ENCODE results near the gene FYN.

Gene FYN

DNA sequence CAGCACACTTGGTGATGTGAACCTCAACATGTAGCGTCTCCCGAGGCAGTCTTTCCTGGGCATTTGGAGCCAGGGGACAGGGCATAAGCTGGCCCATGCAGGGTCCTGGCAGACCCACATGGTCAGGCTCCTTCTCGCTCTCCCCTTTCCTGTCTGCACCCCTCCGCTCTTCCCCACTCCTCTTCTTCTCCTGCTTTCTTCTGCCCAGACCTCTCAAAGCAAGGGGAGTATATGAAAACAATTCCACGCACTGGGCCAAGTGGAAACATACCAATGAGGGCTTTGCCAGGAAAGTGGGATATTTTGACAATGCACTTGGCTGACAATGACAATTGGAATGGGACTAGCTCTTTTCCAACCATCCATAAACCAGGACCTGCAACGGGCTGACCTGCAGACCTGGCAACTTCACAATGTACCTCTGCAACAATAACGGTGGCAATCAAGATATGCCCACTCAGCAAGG, 208.7 kb downstream of the FYN start:
- no peak overlapping the region for H3K4me3 ChIP-seq (ENCODE audit: low read length)
- no peak overlapping the region for H3K4me2 ChIP-seq (ENCODE audit: low read length)
- H3K36me3 ChIP-seq (ENCODE audit: control insufficient read depth, low read length), result no peaks in the 10 kb centered on the region

DNA sequence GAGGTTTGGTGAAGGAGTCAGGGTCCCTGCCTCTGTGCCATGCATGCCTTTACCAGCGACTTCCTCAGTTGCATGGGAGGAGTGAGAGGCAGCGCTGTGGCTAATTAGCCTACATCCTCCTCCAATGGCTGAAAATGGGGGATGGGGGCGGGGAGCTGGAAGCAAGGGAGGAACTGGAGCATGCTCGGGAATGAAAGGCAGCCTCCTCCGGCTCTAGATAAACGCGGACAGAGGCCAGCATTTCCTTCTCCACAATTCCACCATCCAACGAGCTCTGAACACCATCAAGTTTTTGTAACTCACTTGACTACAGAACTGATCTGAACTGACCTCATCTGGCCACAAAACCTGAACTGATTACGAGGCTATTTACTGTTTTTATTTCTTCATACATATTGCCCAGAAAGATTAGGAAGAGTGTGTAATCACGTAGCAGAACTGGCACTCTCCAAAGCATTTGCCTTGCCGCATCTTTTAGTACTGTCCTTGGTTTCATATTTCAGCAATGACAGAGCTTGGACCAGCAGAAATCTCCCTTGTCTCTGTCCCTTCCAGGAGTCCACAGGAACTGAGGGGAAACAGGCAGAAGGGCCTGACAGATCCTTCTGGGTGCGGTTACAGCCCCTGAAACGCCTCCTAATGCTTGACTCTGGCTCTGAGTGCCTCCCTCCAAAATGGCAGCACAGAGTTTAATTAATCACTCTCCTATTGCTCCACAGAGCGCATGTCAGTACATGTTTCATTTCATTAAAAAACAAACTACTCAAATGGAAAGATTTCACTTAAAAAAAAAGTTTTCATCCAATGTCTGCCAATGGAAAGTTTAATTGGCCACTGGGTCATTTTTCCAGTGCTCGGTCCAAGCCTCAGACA, 209.3 kb downstream of the FYN start:
- TF ChIP-seq, protein P1, sequence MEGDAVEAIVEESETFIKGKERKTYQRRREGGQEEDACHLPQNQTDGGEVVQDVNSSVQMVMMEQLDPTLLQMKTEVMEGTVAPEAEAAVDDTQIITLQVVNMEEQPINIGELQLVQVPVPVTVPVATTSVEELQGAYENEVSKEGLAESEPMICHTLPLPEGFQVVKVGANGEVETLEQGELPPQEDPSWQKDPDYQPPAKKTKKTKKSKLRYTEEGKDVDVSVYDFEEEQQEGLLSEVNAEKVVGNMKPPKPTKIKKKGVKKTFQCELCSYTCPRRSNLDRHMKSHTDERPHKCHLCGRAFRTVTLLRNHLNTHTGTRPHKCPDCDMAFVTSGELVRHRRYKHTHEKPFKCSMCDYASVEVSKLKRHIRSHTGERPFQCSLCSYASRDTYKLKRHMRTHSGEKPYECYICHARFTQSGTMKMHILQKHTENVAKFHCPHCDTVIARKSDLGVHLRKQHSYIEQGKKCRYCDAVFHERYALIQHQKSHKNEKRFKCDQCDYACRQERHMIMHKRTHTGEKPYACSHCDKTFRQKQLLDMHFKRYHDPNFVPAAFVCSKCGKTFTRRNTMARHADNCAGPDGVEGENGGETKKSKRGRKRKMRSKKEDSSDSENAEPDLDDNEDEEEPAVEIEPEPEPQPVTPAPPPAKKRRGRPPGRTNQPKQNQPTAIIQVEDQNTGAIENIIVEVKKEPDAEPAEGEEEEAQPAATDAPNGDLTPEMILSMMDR (IDR thresholded peaks at IDR 0.05; ENCODE audit: low read depth, low read length, poor library complexity, severe bottlenecking), result no peak
- no peak for TF ChIP-seq EZH2phosphoT487 (IDR thresholded peaks at IDR 0.05; ENCODE audit: borderline replicate concordance, low read length)
- no peaks in the 10 kb centered on the region for H3K4me1 ChIP-seq (ENCODE audit: control insufficient read depth, low read length)
- no peaks in the 10 kb centered on the region for H3K27me3 ChIP-seq (ENCODE audit: control insufficient read depth, low read length)
- no peak overlapping the region for H3K4me2 ChIP-seq (ENCODE audit: low read length)
- no peak overlapping the region for H3K27ac ChIP-seq (ENCODE audit: low read depth, low read length)
- no peaks in the 10 kb centered on the region for H3K36me3 ChIP-seq (ENCODE audit: control insufficient read depth, low read length)
- H3K79me2 ChIP-seq (ENCODE audit: control insufficient read depth, low read length), result no peaks in the 10 kb centered on the region
- no peak overlapping the region for H3K4me3 ChIP-seq (ENCODE audit: low read length)
- H3K9me3 ChIP-seq (ENCODE audit: control insufficient read depth, insufficient read depth, low read length), result no peaks in the 10 kb centered on the region
- no peaks in the 10 kb centered on the region for H3F3A ChIP-seq (ENCODE audit: control insufficient read depth, insufficient read depth)
- H4K20me1 ChIP-seq (ENCODE audit: control insufficient read depth, insufficient read depth, low read depth, low read length), result no peaks in the 10 kb centered on the region
- no peaks in the 10 kb centered on the region for H3K9me2 ChIP-seq (replicated peaks; ENCODE audit: control insufficient read depth, low read length)

More for the DNA sequence above, 208.7 kb downstream of the FYN start:
- no peak overlapping the region for H3K27ac ChIP-seq (ENCODE audit: low read depth, low read length)
- no peaks in the 10 kb centered on the region for H3F3A ChIP-seq (ENCODE audit: control insufficient read depth, insufficient read depth)
- no peaks in the 10 kb centered on the region for H3K9me3 ChIP-seq (ENCODE audit: control insufficient read depth, insufficient read depth, low read length)
- TF ChIP-seq, protein P1 (IDR thresholded peaks at IDR 0.05; ENCODE audit: low read depth, low read length, poor library complexity, severe bottlenecking), result no peak
- no peak for TF ChIP-seq EZH2phosphoT487 (IDR thresholded peaks at IDR 0.05; ENCODE audit: borderline replicate concordance, low read length)
- H3K4me1 ChIP-seq (ENCODE audit: control insufficient read depth, low read length), result no peaks in the 10 kb centered on the region
- H3K79me2 ChIP-seq (ENCODE audit: control insufficient read depth, low read length), result no peaks in the 10 kb centered on the region
- H3K9me2 ChIP-seq (replicated peaks; ENCODE audit: control insufficient read depth, low read length), result no peaks in the 10 kb centered on the region
- H3K27me3 ChIP-seq (ENCODE audit: control insufficient read depth, low read length), result no peaks in the 10 kb centered on the region
- no peaks in the 10 kb centered on the region for H4K20me1 ChIP-seq (ENCODE audit: control insufficient read depth, insufficient read depth, low read depth, low read length)

DNA sequence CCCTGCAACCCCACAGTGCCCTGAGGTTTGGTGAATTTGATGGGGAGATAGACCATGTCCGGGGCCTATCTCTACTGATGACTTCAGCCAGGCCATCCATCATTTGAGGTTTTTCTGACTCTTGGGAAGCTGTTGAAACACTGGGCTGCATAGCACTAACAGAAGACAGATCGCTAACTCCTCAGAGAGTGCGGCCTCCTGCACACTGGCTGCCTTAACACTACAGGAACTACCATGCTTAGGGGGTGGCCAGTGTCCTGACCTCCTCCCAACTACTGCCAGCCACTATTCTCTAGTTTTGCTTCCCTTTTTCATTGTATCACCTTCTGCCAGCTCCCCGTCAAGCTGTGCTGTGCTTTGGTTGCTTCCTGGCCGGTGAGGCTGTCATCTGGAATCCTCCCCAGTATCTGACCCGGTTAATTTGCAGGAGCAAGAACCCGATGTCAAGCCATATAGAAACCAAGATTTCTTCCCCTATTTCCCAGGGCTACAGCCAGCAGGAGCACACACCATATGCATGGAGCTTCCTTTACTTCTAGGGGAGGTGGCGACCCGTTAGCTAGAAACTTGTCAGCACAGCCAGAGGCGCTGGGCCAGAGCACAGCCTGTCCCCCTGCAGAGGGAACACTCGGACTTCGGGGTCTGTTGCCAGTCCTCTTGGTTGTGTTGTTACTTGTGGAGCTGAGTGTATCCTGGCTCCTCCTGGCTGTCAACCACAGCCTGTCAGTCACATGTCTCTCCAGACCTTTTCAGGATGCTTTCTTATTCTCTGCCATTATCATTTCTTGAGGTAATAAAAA, 210.3 kb downstream of the FYN start:
- H3K27ac ChIP-seq (ENCODE audit: low read depth, low read length), result no peak overlapping the region
- H3K9me2 ChIP-seq (replicated peaks; ENCODE audit: control insufficient read depth, low read length), result no peaks in the 10 kb centered on the region
- no peak for TF ChIP-seq EZH2phosphoT487 (IDR thresholded peaks at IDR 0.05; ENCODE audit: borderline replicate concordance, low read length)
- TF ChIP-seq, protein P1 (IDR thresholded peaks at IDR 0.05; ENCODE audit: low read depth, low read length, poor library complexity, severe bottlenecking), result no peak
- no peaks in the 10 kb centered on the region for H3K79me2 ChIP-seq (ENCODE audit: control insufficient read depth, low read length)
- H3K36me3 ChIP-seq (ENCODE audit: control insufficient read depth, low read length), result no peaks in the 10 kb centered on the region
- no peak overlapping the region for H3K4me2 ChIP-seq (ENCODE audit: low read length)
- H3K27me3 ChIP-seq (ENCODE audit: control insufficient read depth, low read length), result no peaks in the 10 kb centered on the region
- H3K4me1 ChIP-seq (ENCODE audit: control insufficient read depth, low read length), result no peaks in the 10 kb centered on the region
- no peaks in the 10 kb centered on the region for H3F3A ChIP-seq (ENCODE audit: control insufficient read depth, insufficient read depth)
- H3K9me3 ChIP-seq (ENCODE audit: control insufficient read depth, insufficient read depth, low read length), result no peaks in the 10 kb centered on the region
- H3K4me3 ChIP-seq (ENCODE audit: low read length), result no peak overlapping the region
- H4K20me1 ChIP-seq (ENCODE audit: control insufficient read depth, insufficient read depth, low read depth, low read length), result no peaks in the 10 kb centered on the region

All from DOHH2 (cell line).